IMR-90 (cell line): ENCODE measurements around the gene TTC16. TPM values are rescaled to one million over a fixed set of nuclear protein-coding genes. Genes with fewer than 3 reads are reported as not detected.

Experiments
- ATAC-seq: fragments of 200-7000 bp; cut with Tn5 transposase; 2 replicates; pipeline ENCODE4 v1.9.1; 2020; ENCODE audit warnings: low read depth, mild to moderate bottlenecking, moderate library complexity
- BruUV-seq: library from RNA; stranded (reverse); fragments of 400-500 nt; replicated peaks from 2 replicates; lab custom pipeline; 2021; lab: Mats Ljungman, UMichigan
- CTCF ChIA-PET: fragments of 300-600 bp; formaldehyde crosslinking; extraction: SDS; loops from one replicate; lab custom pipeline; 2021; ENCODE audit warnings: antibody characterized with exemption; lab: Yijun Ruan, JAX
- POLR2A ChIA-PET: fragments of 300-600 bp; sonication (Branson Sonifier 250); formaldehyde crosslinking; loops from one replicate; lab custom pipeline; 2022; ENCODE audit warnings: antibody characterized with exemption; ENCODE audit not compliant: unreplicated experiment; lab: Charles Lee
- DNase-seq: peaks from one replicate; pipeline ENCODE4 v3.0.0; 2013
- H2AFZ ChIP-seq: replicated peaks from 2 replicates; pipeline ENCODE3; 2013; ENCODE audit warnings: low read length, mild to moderate bottlenecking; ENCODE audit not compliant: poor library complexity
- H2AK5ac ChIP-seq: 2 replicates; pipeline ENCODE4 v1.6.1; 2013; ENCODE audit warnings: low read depth, low read length, inconsistent platforms
- H2AK9ac ChIP-seq: replicated peaks from 2 replicates; pipeline ENCODE3; 2013; ENCODE audit warnings: mild to moderate bottlenecking, low read depth, low read length, moderate library complexity; ENCODE audit not compliant: poor library complexity
- H2BK120ac ChIP-seq: 2 replicates; pipeline ENCODE4 v1.6.1; 2013; ENCODE audit warnings: low read depth, low read length, inconsistent platforms
- H2BK15ac ChIP-seq: 3 replicates; pipeline ENCODE4 v1.6.1; 2013; ENCODE audit warnings: low read depth, low read length, inconsistent platforms
- H2BK20ac ChIP-seq: 2 replicates; pipeline ENCODE4 v1.6.1; 2013; ENCODE audit warnings: low read depth, mild to moderate bottlenecking, inconsistent platforms, low read length, moderate library complexity
- H2BK5ac ChIP-seq: 2 replicates; pipeline ENCODE4 v1.6.1; 2013; ENCODE audit warnings: mild to moderate bottlenecking, low read depth, low read length, inconsistent platforms; ENCODE audit not compliant: poor library complexity, severe bottlenecking
- H3K14ac ChIP-seq: replicated peaks from 2 replicates; pipeline ENCODE4 v1.6.1; 2013; ENCODE audit warnings: low read depth, low read length, inconsistent platforms
- H3K18ac ChIP-seq: 2 replicates; pipeline ENCODE4 v1.6.1; 2013; ENCODE audit warnings: low read depth, low read length, control low read depth
- H3K23ac ChIP-seq: 2 replicates; pipeline ENCODE4 v1.6.1; 2013; ENCODE audit warnings: low read depth, low read length, inconsistent platforms
- H3K27ac ChIP-seq: 2 replicates; pipeline ENCODE4 v1.5.1; 2013; ENCODE audit warnings: mild to moderate bottlenecking, control low read depth, low read length; ENCODE audit not compliant: insufficient read depth
- H3K27me3 ChIP-seq: 2 replicates; pipeline ENCODE4 v1.6.1; 2013; ENCODE audit warnings: low read length; ENCODE audit not compliant: control insufficient read depth, insufficient read depth
- H3K36me3 ChIP-seq: 2 replicates; pipeline ENCODE4 v1.6.1; 2013; ENCODE audit warnings: low read length, mixed read lengths; ENCODE audit not compliant: control insufficient read depth, insufficient read depth
- H3K4ac ChIP-seq: 2 replicates; pipeline ENCODE4 v1.6.1; 2013; ENCODE audit warnings: low read depth, low read length, inconsistent platforms
- H3K4me1 ChIP-seq: 2 replicates; pipeline ENCODE4 v1.6.1; 2013; ENCODE audit warnings: low read length, mixed read lengths; ENCODE audit not compliant: control insufficient read depth, insufficient read depth
- H3K4me2 ChIP-seq: 2 replicates; pipeline ENCODE4 v1.6.1; 2013; ENCODE audit warnings: low read depth, mild to moderate bottlenecking, control low read depth, low read length, moderate library complexity
- H3K4me3 ChIP-seq: 2 replicates; pipeline ENCODE4 v1.5.1; 2013; ENCODE audit warnings: low read depth, mild to moderate bottlenecking, control low read depth, low read length, moderate library complexity; ENCODE audit not compliant: insufficient read depth
- H3K56ac ChIP-seq: 2 replicates; pipeline ENCODE4 v1.6.1; 2013; ENCODE audit warnings: low read length, inconsistent platforms; ENCODE audit not compliant: insufficient read depth; ENCODE audit errors: extremely low read depth
- H3K79me1 ChIP-seq, 2 experiments: 2 replicates each; pipeline ENCODE4 v1.6.1; 2013; ENCODE audit warnings: low read length in 2 of 2, inconsistent platforms in 1 of 2, low read depth in 1 of 2
- H3K9ac ChIP-seq: 2 replicates; pipeline ENCODE4 v1.6.1; 2013; ENCODE audit warnings: low read depth, low read length, control low read depth
- H3K9me1 ChIP-seq: 2 replicates; pipeline ENCODE4 v1.6.1; 2013; ENCODE audit warnings: low read length, inconsistent platforms; ENCODE audit not compliant: insufficient read depth
- H3K9me3 ChIP-seq: 2 replicates; pipeline ENCODE4 v1.6.1; 2013; ENCODE audit warnings: low read length; ENCODE audit not compliant: control insufficient read depth, insufficient read depth
- H4K20me1 ChIP-seq: 2 replicates; pipeline ENCODE4 v1.6.1; 2013; ENCODE audit warnings: low read length, inconsistent platforms; ENCODE audit not compliant: insufficient read depth
- H4K5ac ChIP-seq: 2 replicates; pipeline ENCODE4 v1.6.1; 2013; ENCODE audit warnings: mild to moderate bottlenecking, low read depth, low read length, control low read depth
- H4K8ac ChIP-seq, 2 experiments: 2 replicates each; pipeline ENCODE4 v1.6.1; 2013; ENCODE audit warnings: low read depth in 2 of 2, low read length in 2 of 2, control low read depth in 1 of 2, inconsistent platforms in 1 of 2
- H4K91ac ChIP-seq: 2 replicates; pipeline ENCODE4 v1.6.1; 2013; ENCODE audit warnings: low read depth, low read length, inconsistent platforms; ENCODE audit not compliant: insufficient read depth
- CEBPB ChIP-seq: IDR thresholded peaks from 2 replicates; pipeline ENCODE4 v1.6.1; 2012; ENCODE audit warnings: low read depth, low read length, improper control_type of control experiment
- CHD1 ChIP-seq: IDR thresholded peaks from 2 replicates; pipeline ENCODE4 v1.6.1; 2012; ENCODE audit warnings: low read depth, low read length, improper control_type of control experiment
- FOS ChIP-seq: fragments of 150-350 bp; IDR thresholded peaks from 2 replicates; pipeline ENCODE4 v1.6.1; 2016; ENCODE audit warnings: low read depth, low read length
- MAFK ChIP-seq: IDR thresholded peaks from 2 replicates; pipeline ENCODE4 v1.6.1; 2012; ENCODE audit warnings: low read depth, low read length, improper control_type of control experiment
- MAZ ChIP-seq: IDR thresholded peaks from 2 replicates; pipeline ENCODE4 v1.6.1; 2012; ENCODE audit warnings: low read depth, mild to moderate bottlenecking, low read length, improper control_type of control experiment, moderate library complexity, borderline replicate concordance
- MXI1 ChIP-seq: IDR thresholded peaks from 2 replicates; pipeline ENCODE4 v1.6.1; 2012; ENCODE audit warnings: low read depth, mild to moderate bottlenecking, low read length, moderate library complexity, borderline replicate concordance
- NFE2L2 ChIP-seq: fragments of 150-350 bp; IDR thresholded peaks from 2 replicates; pipeline ENCODE4 v1.6.1; 2016; ENCODE audit warnings: low read depth, mild to moderate bottlenecking, low read length
- POLR2A ChIP-seq: IDR thresholded peaks from 2 replicates; pipeline ENCODE4 v1.6.1; 2012; ENCODE audit warnings: mild to moderate bottlenecking, low read depth, low read length
- RAD21 ChIP-seq: IDR thresholded peaks from 2 replicates; pipeline ENCODE4 v1.6.1; 2012; ENCODE audit warnings: low read length, improper control_type of control experiment
- RCOR1 ChIP-seq: IDR thresholded peaks from 2 replicates; pipeline ENCODE4 v1.6.1; 2012; ENCODE audit warnings: mild to moderate bottlenecking, low read length, improper control_type of control experiment; ENCODE audit not compliant: insufficient replicate concordance
- RFX5 ChIP-seq: IDR thresholded peaks from 2 replicates; pipeline ENCODE4 v1.8.0; 2012; ENCODE audit warnings: low read depth, mild to moderate bottlenecking, low read length, moderate library complexity
- WGBS, 2 experiments: methylation state at CpG; one replicate each; pipeline versions ENCODE4 v1.1.5 to v1.1.7; 2013; ENCODE audit warnings: missing lambda C conversion rate in 2 of 2; ENCODE audit not compliant: insufficient read length in 1 of 2; ENCODE audit errors: extremely low coverage in 2 of 2; 5-methylcytosine and 5-hydroxymethylcytosine counted together
- dilution Hi-C: fragments of 300-500 bp; cut with HindIII; formaldehyde crosslinking; loops from one replicate; pipeline ENCODE4 v1.14.3; 2018; ENCODE audit warnings: low sequenced_read_pairs; ENCODE audit not compliant: unreplicated experiment
- in situ Hi-C: fragments of 300-500 bp; cut with MboI; formaldehyde crosslinking; loops from 3 replicates; pipeline ENCODE4 v1.14.3; 2019; ENCODE audit warnings: low sequenced_read_pairs, inconsistent platforms, mixed read lengths
- intact Hi-C: fragments of 100-400 bp; cut with micrococcal nuclease; formaldehyde crosslinking; loops from 2 replicates; pipeline ENCODE4 v1.10.0; 2022
- polyA plus RNA-seq, 3 experiments: library from polyadenylated mRNA; depleted of rRNA; stranded (reverse); fragments of >200 nt; gene quantifications; 2 replicates each; pipeline ENCODE4 v1.2.3, GENCODE V29; 2012; ENCODE audit warnings: low replicate concordance in 1 of 3
- total RNA-seq: library from RNA; depleted of rRNA; stranded (reverse); fragments of >200 nt; gene quantifications from 2 replicates; pipeline ENCODE4 v1.2.3, GENCODE V29; 2012
- TF ChIP-seq, protein P1 (sequence below): conservative IDR thresholded peaks from 2 replicates; pipeline ENCODE4 v1.5.1; 2012; ENCODE audit warnings: mild to moderate bottlenecking, low read depth, low read length, improper control_type of control experiment
- TF ChIP-seq, protein P2 (sequence below): fragments of 150-350 bp; IDR thresholded peaks from 2 replicates; pipeline ENCODE4 v1.6.1; 2017; ENCODE audit warnings: mild to moderate bottlenecking, antibody characterized with exemption, low read length, low read depth
- TF ChIP-seq, protein P3 (sequence below): fragments of 150-350 bp; IDR thresholded peaks from 2 replicates; pipeline ENCODE4 v1.6.1; 2016; ENCODE audit warnings: low read depth, mild to moderate bottlenecking, low read length, moderate library complexity, borderline replicate concordance

TTC16 gene
- total and polyA plus RNA-seq, 2 of the 4 experiments (the other 2 are of a cell fraction) = 0.02 TPM; not detected in 1

DNA sequence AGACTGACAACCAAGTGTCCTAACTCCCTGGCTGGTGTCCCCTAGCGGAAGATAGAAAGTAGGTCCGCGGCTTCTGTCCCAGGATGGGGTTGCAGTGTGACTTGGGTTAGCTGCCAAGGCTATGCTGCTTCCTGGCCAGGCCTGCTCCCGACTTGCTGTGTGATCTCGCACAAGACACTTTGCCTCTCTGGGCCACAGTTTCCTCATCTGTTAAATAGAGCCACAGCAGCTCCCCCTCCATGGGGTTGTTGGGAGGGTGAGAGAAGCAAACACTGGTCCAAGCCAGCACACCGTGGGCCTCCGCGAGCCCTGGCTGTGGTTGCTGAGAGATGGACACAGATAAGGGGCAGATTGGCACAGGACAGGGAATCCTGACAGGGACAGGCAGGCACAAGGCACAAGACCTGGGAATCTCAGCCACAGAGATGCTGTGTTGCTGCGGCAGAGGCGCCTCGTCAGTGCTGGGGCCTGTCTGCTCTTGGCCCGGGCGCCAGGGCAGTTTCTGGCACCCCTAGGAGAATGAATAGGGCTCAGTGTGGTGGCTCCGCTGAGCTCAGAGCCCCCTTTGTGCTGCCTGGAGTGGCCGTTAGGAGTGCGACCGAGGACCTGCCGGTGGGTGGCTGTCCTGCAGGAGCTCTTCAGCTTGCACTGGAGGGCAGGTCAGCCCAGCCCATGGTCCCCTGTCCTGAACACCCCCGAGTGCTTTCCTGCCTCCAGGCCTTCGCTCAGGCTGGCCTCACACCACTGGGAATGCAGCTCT lies 64.4 kb downstream of the TTC16 start:
- in situ Hi-C loops = loop anchor here (5.0 kb wide), 1 partner anchor 43 kb away; the partner anchor contains the start of gene TOR2A

More for the DNA sequence above, 64.4 kb downstream of the TTC16 start:
- ChIA-PET CTCF (no interaction called here), POLR2A (no interaction called here)
- intact Hi-C loops (no loop called here), dilution Hi-C loops (no loop called here)
- H3K4me1 ChIP-seq = no peaks in the 10 kb centered on the region
- H3K23ac ChIP-seq = no peak overlapping the region
- no peak for TF ChIP-seq RFX5
- TF ChIP-seq CEBPB = no peak
- no peak for TF ChIP-seq CHD1
- TF ChIP-seq NFE2L2 = no peak
- TF ChIP-seq POLR2A = no peak
- TF ChIP-seq MAFK = no peak
- TF ChIP-seq, protein P1, sequence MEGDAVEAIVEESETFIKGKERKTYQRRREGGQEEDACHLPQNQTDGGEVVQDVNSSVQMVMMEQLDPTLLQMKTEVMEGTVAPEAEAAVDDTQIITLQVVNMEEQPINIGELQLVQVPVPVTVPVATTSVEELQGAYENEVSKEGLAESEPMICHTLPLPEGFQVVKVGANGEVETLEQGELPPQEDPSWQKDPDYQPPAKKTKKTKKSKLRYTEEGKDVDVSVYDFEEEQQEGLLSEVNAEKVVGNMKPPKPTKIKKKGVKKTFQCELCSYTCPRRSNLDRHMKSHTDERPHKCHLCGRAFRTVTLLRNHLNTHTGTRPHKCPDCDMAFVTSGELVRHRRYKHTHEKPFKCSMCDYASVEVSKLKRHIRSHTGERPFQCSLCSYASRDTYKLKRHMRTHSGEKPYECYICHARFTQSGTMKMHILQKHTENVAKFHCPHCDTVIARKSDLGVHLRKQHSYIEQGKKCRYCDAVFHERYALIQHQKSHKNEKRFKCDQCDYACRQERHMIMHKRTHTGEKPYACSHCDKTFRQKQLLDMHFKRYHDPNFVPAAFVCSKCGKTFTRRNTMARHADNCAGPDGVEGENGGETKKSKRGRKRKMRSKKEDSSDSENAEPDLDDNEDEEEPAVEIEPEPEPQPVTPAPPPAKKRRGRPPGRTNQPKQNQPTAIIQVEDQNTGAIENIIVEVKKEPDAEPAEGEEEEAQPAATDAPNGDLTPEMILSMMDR = no peak
- no peak for TF ChIP-seq MAZ
- no peak for TF ChIP-seq RAD21
- TF ChIP-seq, protein P2, sequence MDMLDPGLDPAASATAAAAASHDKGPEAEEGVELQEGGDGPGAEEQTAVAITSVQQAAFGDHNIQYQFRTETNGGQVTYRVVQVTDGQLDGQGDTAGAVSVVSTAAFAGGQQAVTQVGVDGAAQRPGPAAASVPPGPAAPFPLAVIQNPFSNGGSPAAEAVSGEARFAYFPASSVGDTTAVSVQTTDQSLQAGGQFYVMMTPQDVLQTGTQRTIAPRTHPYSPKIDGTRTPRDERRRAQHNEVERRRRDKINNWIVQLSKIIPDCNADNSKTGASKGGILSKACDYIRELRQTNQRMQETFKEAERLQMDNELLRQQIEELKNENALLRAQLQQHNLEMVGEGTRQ = no peak
- TF ChIP-seq, protein P3, sequence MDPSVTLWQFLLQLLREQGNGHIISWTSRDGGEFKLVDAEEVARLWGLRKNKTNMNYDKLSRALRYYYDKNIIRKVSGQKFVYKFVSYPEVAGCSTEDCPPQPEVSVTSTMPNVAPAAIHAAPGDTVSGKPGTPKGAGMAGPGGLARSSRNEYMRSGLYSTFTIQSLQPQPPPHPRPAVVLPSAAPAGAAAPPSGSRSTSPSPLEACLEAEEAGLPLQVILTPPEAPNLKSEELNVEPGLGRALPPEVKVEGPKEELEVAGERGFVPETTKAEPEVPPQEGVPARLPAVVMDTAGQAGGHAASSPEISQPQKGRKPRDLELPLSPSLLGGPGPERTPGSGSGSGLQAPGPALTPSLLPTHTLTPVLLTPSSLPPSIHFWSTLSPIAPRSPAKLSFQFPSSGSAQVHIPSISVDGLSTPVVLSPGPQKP = no peak
- TF ChIP-seq MXI1 = no peak
- TF ChIP-seq RCOR1 = no peak
- no peak for TF ChIP-seq FOS
- BruUV-seq = no TSS peak
- no peak overlapping the region for H3K18ac ChIP-seq
- H4K20me1 ChIP-seq = no peaks in the 10 kb centered on the region
- no peak overlapping the region for H2AK9ac ChIP-seq
- H3K27ac ChIP-seq = no peak overlapping the region
- H3K27me3 ChIP-seq = peaks cover 8% of the 10 kb centered on the region; the same call in 1 of the 2 replicates
- H3K4me3 ChIP-seq = no peak overlapping the region
- H3K4me2 ChIP-seq = no peak overlapping the region
- no peaks in the 10 kb centered on the region for H3K36me3 ChIP-seq
- no peak overlapping the region for H2AK5ac ChIP-seq
- no peaks in the 10 kb centered on the region for H3K79me1 ChIP-seq
- H3K9me1 ChIP-seq = no peaks in the 10 kb centered on the region
- H4K5ac ChIP-seq = no peak overlapping the region
- DNase-seq = no peak
- H2BK120ac ChIP-seq = no peak overlapping the region
- H4K8ac ChIP-seq = no peak overlapping the region
- H3K14ac ChIP-seq = no peak overlapping the region
- no peaks in the 10 kb centered on the region for H3K9me3 ChIP-seq
- WGBS, 2 experiments = 51% methylated on average over 7 of the region's 20 CpGs; no CpG with 5 or more reads in 1 of the 2 experiments
- H2BK5ac ChIP-seq = no peak overlapping the region
- H4K91ac ChIP-seq = no peak overlapping the region
- H3K4ac ChIP-seq = no peak overlapping the region
- no peak overlapping the region for H3K9ac ChIP-seq
- H3K56ac ChIP-seq = no peak overlapping the region
- no peak overlapping the region for H2BK15ac ChIP-seq
- no peak for ATAC-seq
- no peak overlapping the region for H2BK20ac ChIP-seq
- no peak overlapping the region for H2AFZ ChIP-seq
